Measurements from ENCODE around the gene LCN6. TPM values are rescaled to one million over a fixed set of nuclear protein-coding genes. Genes with fewer than 3 reads are reported as not detected.

The LCN6 gene
- total RNA-seq, 1 donor from 2014 or later: not detected

DNA sequence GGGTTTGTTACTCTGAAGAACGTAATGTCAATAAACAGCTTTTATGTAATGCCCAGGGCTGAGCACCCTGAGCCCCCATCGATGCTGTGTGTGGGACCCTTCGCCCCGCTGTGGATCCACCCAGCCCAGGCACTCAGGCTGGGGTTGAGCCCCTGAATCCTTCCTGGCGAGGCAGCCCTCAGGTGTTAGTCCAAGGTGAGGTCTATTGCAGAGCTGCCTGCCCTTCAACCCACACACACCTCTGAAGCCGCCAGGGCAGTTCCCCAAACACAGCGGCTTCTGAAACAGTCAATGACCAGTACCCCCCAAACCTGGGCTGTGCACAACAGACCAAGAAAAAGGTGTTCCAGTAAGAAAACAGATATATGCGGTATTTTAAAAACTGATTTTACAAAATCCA is 24.3 kb downstream of the LCN6 start:
- peaks cover 36% of the 10 kb centered on the region for H3K79me2 ChIP-seq (ENCODE audit: low read depth)
- Mint-ChIP-seq H3K4me1 (peaks cover 40% of the 10 kb centered on the region), H3K27me3 (ENCODE audit: insufficient read depth, low read depth) (peaks cover 20% of the 10 kb centered on the region), H3K9me3 (no peaks in the 10 kb centered on the region), H3K36me3 (peaks cover 21% of the 10 kb centered on the region), H3K4me3 (no peak overlapping the region), H3K27ac (no peak overlapping the region)
- no peak overlapping the region for H3K9ac ChIP-seq
- no peak overlapping the region for H3K4me3 ChIP-seq
- no peak for TF ChIP-seq EZH2phosphoT487 (IDR thresholded peaks at IDR 0.05)
- TF ChIP-seq, protein P1, sequence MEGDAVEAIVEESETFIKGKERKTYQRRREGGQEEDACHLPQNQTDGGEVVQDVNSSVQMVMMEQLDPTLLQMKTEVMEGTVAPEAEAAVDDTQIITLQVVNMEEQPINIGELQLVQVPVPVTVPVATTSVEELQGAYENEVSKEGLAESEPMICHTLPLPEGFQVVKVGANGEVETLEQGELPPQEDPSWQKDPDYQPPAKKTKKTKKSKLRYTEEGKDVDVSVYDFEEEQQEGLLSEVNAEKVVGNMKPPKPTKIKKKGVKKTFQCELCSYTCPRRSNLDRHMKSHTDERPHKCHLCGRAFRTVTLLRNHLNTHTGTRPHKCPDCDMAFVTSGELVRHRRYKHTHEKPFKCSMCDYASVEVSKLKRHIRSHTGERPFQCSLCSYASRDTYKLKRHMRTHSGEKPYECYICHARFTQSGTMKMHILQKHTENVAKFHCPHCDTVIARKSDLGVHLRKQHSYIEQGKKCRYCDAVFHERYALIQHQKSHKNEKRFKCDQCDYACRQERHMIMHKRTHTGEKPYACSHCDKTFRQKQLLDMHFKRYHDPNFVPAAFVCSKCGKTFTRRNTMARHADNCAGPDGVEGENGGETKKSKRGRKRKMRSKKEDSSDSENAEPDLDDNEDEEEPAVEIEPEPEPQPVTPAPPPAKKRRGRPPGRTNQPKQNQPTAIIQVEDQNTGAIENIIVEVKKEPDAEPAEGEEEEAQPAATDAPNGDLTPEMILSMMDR (IDR thresholded peaks at IDR 0.05): no peak
- TF ChIP-seq EZH2 (IDR thresholded peaks at IDR 0.05): no peak
- peaks cover 87% of the 10 kb centered on the region for H4K20me1 ChIP-seq (ENCODE audit: low read depth)
- no peak overlapping the region for H3K4me2 ChIP-seq
- H3F3A ChIP-seq (ENCODE audit: low read depth): peaks cover 62% of the 10 kb centered on the region
- H3K27me3 ChIP-seq: peaks cover 9% of the 10 kb centered on the region
- no peaks in the 10 kb centered on the region for H3K36me3 ChIP-seq
- no peak for DNase-seq (ENCODE audit: low spot score)
- H3K4me1 ChIP-seq: peaks cover 20% of the 10 kb centered on the region
- H2AFZ ChIP-seq (replicated peaks): no peak overlapping the region
- H3K27ac ChIP-seq: no peak overlapping the region
- H3K9me3 ChIP-seq (ENCODE audit: low read depth): no peaks in the 10 kb centered on the region

DNA sequence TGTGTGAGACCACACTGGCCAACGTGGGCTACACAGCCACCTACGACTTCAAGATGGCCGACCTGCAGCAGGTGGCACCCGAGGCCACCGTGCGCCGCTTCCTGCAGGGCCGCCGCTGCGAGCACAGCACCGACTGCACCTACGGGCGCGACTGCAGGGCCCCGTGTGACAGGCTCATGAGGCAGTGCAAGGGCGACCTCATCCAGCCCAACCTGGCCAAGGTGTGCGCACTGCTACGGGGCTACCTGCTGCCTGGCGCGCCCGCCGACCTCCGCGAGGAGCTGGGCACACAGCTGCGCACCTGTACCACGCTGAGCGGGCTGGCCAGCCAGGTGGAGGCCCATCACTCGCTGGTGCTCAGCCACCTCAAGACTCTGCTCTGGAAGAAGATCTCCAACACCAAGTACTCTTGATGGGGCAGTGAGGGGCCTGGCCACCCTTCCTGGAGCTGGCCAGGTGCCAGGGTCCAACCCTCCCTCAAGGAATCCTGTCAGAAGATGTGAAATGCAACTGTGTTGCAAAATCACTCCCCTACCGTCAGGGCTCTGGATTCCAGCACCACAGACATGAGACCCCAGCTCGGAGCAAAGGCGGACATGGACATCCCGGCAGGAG is 24.9 kb downstream of the LCN6 start:
- Mint-ChIP-seq H3K9me3 (no peaks in the 10 kb centered on the region), H3K27ac (no peak overlapping the region), H3K4me3 (peak overlapping the region; percentile 43), H3K27me3 (ENCODE audit: insufficient read depth, low read depth) (peaks cover 20% of the 10 kb centered on the region), H3K36me3 (peaks cover 21% of the 10 kb centered on the region), H3K4me1 (peaks cover 41% of the 10 kb centered on the region)
- Histone ChIP-seq H3K27ac (no peak overlapping the region), H3K9ac (no peak overlapping the region), H4K20me1 (ENCODE audit: low read depth) (peaks cover 91% of the 10 kb centered on the region), H3K27me3 (peaks cover 4% of the 10 kb centered on the region), H3K79me2 (ENCODE audit: low read depth) (peaks cover 36% of the 10 kb centered on the region), H3K4me1 (peaks cover 20% of the 10 kb centered on the region), H3F3A (ENCODE audit: low read depth) (peaks cover 59% of the 10 kb centered on the region), H3K4me2 (no peak overlapping the region), H3K36me3 (no peaks in the 10 kb centered on the region), H2AFZ (replicated peaks) (no peak overlapping the region), H3K9me3 (ENCODE audit: low read depth) (no peaks in the 10 kb centered on the region), H3K4me3 (no peak overlapping the region)
- no peak for DNase-seq (ENCODE audit: low spot score)
- TF ChIP-seq, protein P1 (IDR thresholded peaks at IDR 0.05): no peak
- no peak for TF ChIP-seq EZH2phosphoT487 (IDR thresholded peaks at IDR 0.05)
- no peak for TF ChIP-seq EZH2 (IDR thresholded peaks at IDR 0.05)

DNA sequence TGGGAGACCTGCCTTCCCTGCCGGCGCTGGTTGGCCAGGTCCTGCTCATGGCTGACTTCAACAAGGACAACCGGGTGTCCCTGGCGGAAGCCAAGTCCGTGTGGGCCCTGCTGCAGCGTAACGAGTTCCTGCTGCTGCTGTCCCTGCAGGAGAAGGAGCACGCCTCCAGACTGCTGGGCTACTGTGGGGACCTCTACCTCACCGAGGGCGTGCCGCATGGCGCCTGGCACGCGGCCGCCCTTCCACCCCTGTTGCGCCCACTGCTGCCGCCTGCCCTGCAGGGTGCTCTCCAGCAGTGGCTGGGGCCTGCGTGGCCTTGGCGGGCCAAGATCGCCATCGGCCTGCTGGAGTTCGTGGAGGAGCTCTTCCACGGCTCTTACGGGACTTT is 25.4 kb downstream of the LCN6 start:
- no peaks in the 10 kb centered on the region for H3K9me3 ChIP-seq (ENCODE audit: low read depth)
- H3K4me1 ChIP-seq: peaks cover 20% of the 10 kb centered on the region
- TF ChIP-seq EZH2phosphoT487 (IDR thresholded peaks at IDR 0.05): no peak
- TF ChIP-seq, protein P1 (IDR thresholded peaks at IDR 0.05): no peak
- no peak for TF ChIP-seq EZH2 (IDR thresholded peaks at IDR 0.05)
- H3K36me3 ChIP-seq: no peaks in the 10 kb centered on the region
- Mint-ChIP-seq H3K4me1 (peaks cover 43% of the 10 kb centered on the region), H3K9me3 (no peaks in the 10 kb centered on the region), H3K27me3 (ENCODE audit: insufficient read depth, low read depth) (peaks cover 20% of the 10 kb centered on the region), H3K4me3 (no peak overlapping the region), H3K27ac (no peak overlapping the region), H3K36me3 (peaks cover 21% of the 10 kb centered on the region)
- no peak overlapping the region for H3K4me3 ChIP-seq
- H4K20me1 ChIP-seq (ENCODE audit: low read depth): peaks cover 94% of the 10 kb centered on the region
- no peak overlapping the region for H3K27ac ChIP-seq
- H3K27me3 ChIP-seq: no peaks in the 10 kb centered on the region
- no peak for DNase-seq (ENCODE audit: low spot score)
- H3K79me2 ChIP-seq (ENCODE audit: low read depth): peaks cover 36% of the 10 kb centered on the region
- H3F3A ChIP-seq (ENCODE audit: low read depth): peaks cover 59% of the 10 kb centered on the region
- H3K9ac ChIP-seq: no peak overlapping the region
- no peak overlapping the region for H3K4me2 ChIP-seq
- H2AFZ ChIP-seq (replicated peaks): no peak overlapping the region
